HG02840 (cell line): ENCODE measurements around the gene CLDND2.

Source experiments
- ATAC-seq: cut with Tn5 transposase; IDR thresholded peaks from one replicate; pipeline ENCODE4 v1.9.1; 2021; ENCODE audit warnings: mild to moderate bottlenecking, moderate library complexity, moderate number of reproducible peaks; ENCODE audit not compliant: unreplicated experiment, low FRiP score

CLDND2 gene

GRCh38 chr19:51337141-51337860 is 31.5 kb downstream of the CLDND2 start:
- no peak for ATAC-seq

- no peak for ATAC-seq
Measured at GRCh38 chr19:51333836-51334460, 34.9 kb downstream of the CLDND2 start.

GRCh38 chr19:51331716-51332115 is 37.1 kb downstream of the CLDND2 start:
- ATAC-seq: no peak

- ATAC-seq: no peak
Measured at GRCh38 chr19:51331193-51331592, 37.6 kb downstream of the CLDND2 start.

GRCh38 chr19:51330366-51330765 is 38.4 kb downstream of the CLDND2 start:
- no peak for ATAC-seq

GRCh38 chr19:51329411-51329810 is 39.4 kb downstream of the CLDND2 start:
- ATAC-seq: no peak

- ATAC-seq: no peak
Measured at GRCh38 chr19:51327066-51328001, 41.5 kb downstream of the CLDND2 start.

GRCh38 chr19:51326216-51327065 is 42.4 kb downstream of the CLDND2 start:
- no peak for ATAC-seq

GRCh38 chr19:51325161-51325976 is 43.4 kb downstream of the CLDND2 start:
- ATAC-seq: no peak

GRCh38 chr19:51324167-51324481 is 44.7 kb downstream of the CLDND2 start:
- ATAC-seq: no peak

GRCh38 chr19:51323481-51324166 is 45.2 kb downstream of the CLDND2 start:
- ATAC-seq: no peak

- no peak for ATAC-seq
Measured at GRCh38 chr19:51321799-51322198, 47.0 kb downstream of the CLDND2 start.

- no peak for ATAC-seq
Measured at GRCh38 chr19:51320280-51320657, 48.5 kb downstream of the CLDND2 start.

- ATAC-seq: no peak
Measured at GRCh38 chr19:51319649-51320279, 49.0 kb downstream of the CLDND2 start.

- no peak for ATAC-seq
Measured at GRCh38 chr19:51318687-51319648, 49.8 kb downstream of the CLDND2 start.

- no peak for ATAC-seq
Measured at GRCh38 chr19:51317968-51318367, 50.8 kb downstream of the CLDND2 start.

- ATAC-seq: no peak
Measured at GRCh38 chr19:51317376-51317775, 51.4 kb downstream of the CLDND2 start.
